ENCODE data around the gene RAET1G.

GRCh38 chr6:149963462-149964307 lies 40.8 kb upstream of the RAET1G start, which contains the start of gene ULBP1:
- TF ChIP-seq CTCF (IDR thresholded peaks at IDR 0.05; ENCODE audit: low read depth, low read length), result no peak
- no peak for TF ChIP-seq EZH2phosphoT487 (IDR thresholded peaks at IDR 0.05; ENCODE audit: low read depth)

All from OCI-LY3 (cell line).